Sigmoid colon (tissue), 7 donors: ENCODE results near the gene MBIP. TPM values are rescaled to one million over a fixed set of nuclear protein-coding genes. Genes with fewer than 3 reads are reported as not detected.

Source experiments
- DNase-seq: peaks from one replicate; pipeline ENCODE4 v3.0.0-alpha.2; 2019
- H3K27ac ChIP-seq, 4 donors: fragments of 200-600 bp; sonication (generic); one replicate each; pipeline ENCODE4 v1.5.1; 2016 to 2019; ENCODE audit warnings: mild to moderate bottlenecking in 1 of 4
- H3K27me3 ChIP-seq, 3 donors: fragments of 200-600 bp; sonication (generic); one replicate each; pipeline ENCODE4 v1.5.1; 2019; ENCODE audit warnings: mild to moderate bottlenecking in 1 of 3
- H3K36me3 ChIP-seq, 4 donors: fragments of 200-600 bp; sonication (generic); one replicate each; pipeline ENCODE4 v1.5.1; 2016 to 2019
- H3K4me1 ChIP-seq, 4 donors: fragments of 200-600 bp; sonication (generic); one replicate each; pipeline ENCODE4 v1.5.1; 2017 to 2019
- H3K4me3 ChIP-seq, 4 donors: fragments of 200-600 bp; sonication (generic); one replicate each; pipeline ENCODE4 v1.5.1; 2017 to 2019; ENCODE audit warnings: mild to moderate bottlenecking in 2 of 4, moderate library complexity in 1 of 4
- H3K9me3 ChIP-seq, 4 donors: fragments of 200-600 bp in 3 of 4; sonication (generic) in 3 of 4; one replicate each; pipeline versions ENCODE4 v1.5.1 to v1.6.1; 2013 to 2019
- EP300 ChIP-seq, 4 donors: sonication (generic); formaldehyde crosslinking; IDR thresholded peaks; one replicate each; pipeline ENCODE4 v1.6.1; 2017; ENCODE audit warnings: antibody characterized with exemption in 4 of 4
- POLR2A ChIP-seq, 2 donors: fragments of 450-650 bp; IDR thresholded peaks; one replicate each; pipeline ENCODE4 v1.6.1; 2016; ENCODE audit warnings: antibody characterized with exemption in 2 of 2, mild to moderate bottlenecking in 2 of 2, moderate library complexity in 2 of 2
- POLR2AphosphoS5 ChIP-seq, 4 donors: sonication (generic); formaldehyde crosslinking; IDR thresholded peaks; one replicate each; pipeline ENCODE4 v1.6.1; 2017; ENCODE audit warnings: antibody characterized with exemption in 4 of 4
- WGBS, 2 donors: extraction: QIAGEN DNeasy Blood & Tissue Kit; methylation state at CpG; one replicate each; pipeline ENCODE4 v1.1.7; 2013; 5-methylcytosine and 5-hydroxymethylcytosine counted together
- intact Hi-C: fragments of 100-400 bp; cut with DNase I; formaldehyde crosslinking; loops from one replicate; pipeline ENCODE4 v1.15.1; 2023
- polyA plus RNA-seq, 3 donors: library from polyadenylated mRNA; stranded (reverse); fragments of 200-250 nt; gene quantifications; one replicate each; pipeline ENCODE4 v1.2.3, GENCODE V29; 2013
- total RNA-seq, 4 donors: library from RNA; depleted of rRNA; stranded (reverse); fragments of >200 nt; gene quantifications; one replicate each; pipeline ENCODE4 v1.1.0, GENCODE V29; 2016
- TF ChIP-seq, protein P1 (sequence below), 4 experiments: fragments of 450-650 bp in 3 of 4; fragments of 200-600 bp in 1 of 4; IDR thresholded peaks; one replicate each; pipeline ENCODE4 v1.5.1; 2016 to 2019; ENCODE audit warnings: antibody characterized with exemption in 4 of 4, mild to moderate bottlenecking in 3 of 4, moderate library complexity in 2 of 4
- donor health status: healthy with polysubstance abuse.
- donor health status: Bipolar disorder and iron deficiency.
- donor health status: healthy.

The MBIP gene
- total and polyA plus RNA-seq, 7 donors: 12.4 to 26.4 (median 22.2) TPM

DNA sequence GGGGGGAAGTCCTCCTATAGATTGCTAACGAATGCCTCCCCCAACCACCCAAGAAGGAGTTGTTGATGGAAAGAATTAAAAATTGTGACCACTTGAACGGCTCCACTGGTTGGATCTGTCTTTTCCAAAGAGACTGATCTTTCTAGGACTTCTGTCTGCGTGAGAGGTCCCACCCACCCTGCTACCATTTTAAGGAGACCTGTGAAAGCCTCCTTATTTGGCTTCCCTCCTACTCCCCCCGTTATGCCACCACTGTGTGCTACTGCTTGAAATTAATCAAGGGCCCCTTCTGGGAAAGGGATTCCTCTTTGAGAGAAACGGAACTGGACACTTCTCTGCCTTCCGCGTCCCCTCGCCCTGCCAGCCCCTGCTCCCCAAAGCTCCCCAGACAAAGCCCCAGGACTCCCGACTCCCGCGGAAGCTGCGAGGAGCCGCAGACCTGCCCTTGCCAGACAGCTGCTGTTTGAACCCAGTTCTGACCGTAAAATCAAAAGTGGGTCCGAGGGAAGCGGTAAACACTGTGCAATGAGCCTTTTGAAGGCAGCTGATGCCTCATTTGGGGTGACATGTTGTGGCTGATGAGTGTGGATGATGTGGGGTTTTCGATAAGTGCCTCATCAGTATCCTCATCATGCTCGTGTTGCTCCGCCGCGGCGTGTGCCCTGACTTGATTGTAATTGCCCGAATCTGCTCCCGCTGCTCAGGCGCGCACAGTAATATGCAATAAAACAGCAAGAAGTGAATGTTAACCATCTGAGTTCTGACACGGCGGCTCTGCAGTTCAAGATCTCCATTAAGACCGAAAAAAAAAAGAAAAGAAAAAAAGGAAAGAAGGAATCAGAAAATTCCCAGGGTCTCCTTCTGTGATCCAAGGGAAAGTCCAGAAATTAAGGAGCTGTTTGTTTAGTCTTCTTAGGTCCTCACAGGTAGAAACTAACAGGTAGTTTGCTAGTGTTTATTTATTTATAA is 48.2 kb downstream of the MBIP start:
- 6 to 8% methylated on average over 29 of the region's 29 CpGs for WGBS, 2 donors
- TF ChIP-seq POLR2A (IDR thresholded peaks at IDR 0.05): no peak
- TF ChIP-seq POLR2AphosphoS5 (IDR thresholded peaks at IDR 0.05): no peak
- no peak for TF ChIP-seq EP300 (IDR thresholded peaks at IDR 0.05)
- TF ChIP-seq, protein P1, sequence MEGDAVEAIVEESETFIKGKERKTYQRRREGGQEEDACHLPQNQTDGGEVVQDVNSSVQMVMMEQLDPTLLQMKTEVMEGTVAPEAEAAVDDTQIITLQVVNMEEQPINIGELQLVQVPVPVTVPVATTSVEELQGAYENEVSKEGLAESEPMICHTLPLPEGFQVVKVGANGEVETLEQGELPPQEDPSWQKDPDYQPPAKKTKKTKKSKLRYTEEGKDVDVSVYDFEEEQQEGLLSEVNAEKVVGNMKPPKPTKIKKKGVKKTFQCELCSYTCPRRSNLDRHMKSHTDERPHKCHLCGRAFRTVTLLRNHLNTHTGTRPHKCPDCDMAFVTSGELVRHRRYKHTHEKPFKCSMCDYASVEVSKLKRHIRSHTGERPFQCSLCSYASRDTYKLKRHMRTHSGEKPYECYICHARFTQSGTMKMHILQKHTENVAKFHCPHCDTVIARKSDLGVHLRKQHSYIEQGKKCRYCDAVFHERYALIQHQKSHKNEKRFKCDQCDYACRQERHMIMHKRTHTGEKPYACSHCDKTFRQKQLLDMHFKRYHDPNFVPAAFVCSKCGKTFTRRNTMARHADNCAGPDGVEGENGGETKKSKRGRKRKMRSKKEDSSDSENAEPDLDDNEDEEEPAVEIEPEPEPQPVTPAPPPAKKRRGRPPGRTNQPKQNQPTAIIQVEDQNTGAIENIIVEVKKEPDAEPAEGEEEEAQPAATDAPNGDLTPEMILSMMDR (IDR thresholded peaks at IDR 0.05): no peak
- DNase-seq: no peak

DNA sequence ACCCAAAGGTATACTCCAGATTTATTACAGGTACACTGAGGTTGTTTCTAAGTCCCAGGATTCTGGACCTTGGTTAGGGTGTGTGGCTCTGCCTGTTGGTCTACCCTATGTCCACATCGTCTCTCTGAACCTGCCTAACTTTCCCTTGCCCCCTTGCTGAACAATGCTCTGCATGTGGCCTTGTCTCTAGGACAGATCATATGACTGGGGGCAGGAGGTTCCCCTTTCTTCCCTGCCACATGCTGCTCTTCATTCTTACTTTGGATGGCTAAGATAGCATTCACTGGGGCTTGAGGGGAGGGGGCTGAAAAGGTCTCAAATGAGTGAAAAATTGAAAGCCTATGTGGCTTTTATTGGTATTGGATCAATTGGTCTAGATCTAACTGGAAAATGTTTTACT is 49.2 kb downstream of the MBIP start:
- DNase-seq: no peak
- Histone ChIP-seq H3K27me3 (peaks cover 0 to 38% (median 5%) of the 10 kb centered on the region in 3 donors), H3K27ac (no peak overlapping the region), H3K4me1 (peaks cover 0 to 8% (median 5%) of the 10 kb centered on the region in 4 donors), H3K36me3 (no peaks in the 10 kb centered on the region), H3K4me3 (no peak overlapping the region), H3K9me3 (no peaks in the 10 kb centered on the region)
- intact Hi-C loops: no loop called here
- WGBS, 2 donors: 40 to 64% methylated on average over 1 of the region's 1 CpG
- TF ChIP-seq, protein P1 (IDR thresholded peaks at IDR 0.05): no peak
- TF ChIP-seq POLR2AphosphoS5 (IDR thresholded peaks at IDR 0.05) (no peak), POLR2A (IDR thresholded peaks at IDR 0.05) (no peak), EP300 (IDR thresholded peaks at IDR 0.05) (no peak)

More for the DNA sequence above, 48.2 kb downstream of the MBIP start:
- H3K27ac ChIP-seq: no peak overlapping the region
- no peaks in the 10 kb centered on the region for H3K36me3 ChIP-seq
- H3K4me1 ChIP-seq: peaks cover 0 to 8% (median 5%) of the 10 kb centered on the region in 4 donors
- H3K27me3 ChIP-seq: peaks cover 0 to 38% (median 5%) of the 10 kb centered on the region in 3 donors
- no peaks in the 10 kb centered on the region for H3K9me3 ChIP-seq
- intact Hi-C loops: no loop called here
- H3K4me3 ChIP-seq: peak overlapping the region in 3 of 4 donors; percentile 20 to 38 (median 27)

DNA sequence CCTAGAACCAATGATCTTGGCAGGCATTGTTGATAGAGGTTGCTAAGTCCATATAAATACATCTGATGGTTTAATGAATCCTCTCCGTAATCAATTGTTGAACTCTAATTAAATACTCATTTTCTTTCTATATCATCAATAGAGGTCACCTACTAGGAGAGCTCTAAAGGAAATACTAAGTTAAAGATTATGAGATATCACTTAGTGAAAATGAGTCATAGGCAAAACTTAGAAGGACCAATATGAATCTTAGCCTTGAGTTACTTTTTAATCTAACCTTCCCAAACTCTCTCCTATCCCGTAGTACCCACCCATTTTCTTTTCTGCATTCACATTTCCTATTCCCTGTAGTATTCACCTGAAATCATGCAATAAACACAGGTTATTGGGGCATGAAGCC is 50.2 kb downstream of the MBIP start:
- peaks cover 0 to 8% (median 5%) of the 10 kb centered on the region in 4 donors for H3K4me1 ChIP-seq
- no peak for TF ChIP-seq POLR2AphosphoS5 (IDR thresholded peaks at IDR 0.05)
- TF ChIP-seq, protein P1 (IDR thresholded peaks at IDR 0.05): no peak
- TF ChIP-seq EP300 (IDR thresholded peaks at IDR 0.05): no peak
- no peak for TF ChIP-seq POLR2A (IDR thresholded peaks at IDR 0.05)
- no peak overlapping the region for H3K27ac ChIP-seq
- H3K9me3 ChIP-seq: no peaks in the 10 kb centered on the region
- no peak overlapping the region for H3K4me3 ChIP-seq
- H3K27me3 ChIP-seq: peaks cover 0 to 38% (median 5%) of the 10 kb centered on the region in 3 donors
- DNase-seq: no peak
- no peaks in the 10 kb centered on the region for H3K36me3 ChIP-seq
- intact Hi-C loops: no loop called here
- WGBS, 2 donors: 60 to 86% methylated on average over 2 of the region's 2 CpGs

DNA sequence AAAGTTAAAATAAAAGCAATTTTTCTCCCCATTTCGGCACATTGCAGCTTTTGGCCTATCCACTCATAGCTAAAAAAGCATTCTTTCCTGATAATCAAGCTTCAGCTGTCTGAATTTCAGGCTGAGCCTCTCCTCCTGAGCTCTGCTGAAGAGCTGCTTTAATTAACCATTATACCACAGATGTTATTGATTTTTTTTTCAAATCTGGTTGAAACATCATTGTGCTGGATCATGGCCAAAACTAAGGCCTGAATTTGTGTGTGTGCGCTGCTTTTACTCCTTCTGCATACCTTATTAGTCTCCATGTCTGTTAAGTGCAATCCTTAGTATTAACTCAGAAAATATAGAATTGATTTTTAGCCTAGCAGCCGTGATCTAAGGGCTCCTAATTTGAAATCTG is 52.3 kb downstream of the MBIP start:
- no peaks in the 10 kb centered on the region for H3K9me3 ChIP-seq
- H3K27me3 ChIP-seq: peaks cover 0 to 22% (median 5%) of the 10 kb centered on the region in 3 donors
- no peak overlapping the region for H3K27ac ChIP-seq
- intact Hi-C loops: no loop called here
- no peaks in the 10 kb centered on the region for H3K36me3 ChIP-seq
- peaks cover 0 to 8% (median 5%) of the 10 kb centered on the region in 4 donors for H3K4me1 ChIP-seq
- H3K4me3 ChIP-seq: no peak overlapping the region
- no peak for TF ChIP-seq POLR2AphosphoS5 (IDR thresholded peaks at IDR 0.05)
- TF ChIP-seq POLR2A (IDR thresholded peaks at IDR 0.05): no peak
- TF ChIP-seq, protein P1 (IDR thresholded peaks at IDR 0.05): no peak
- no peak for TF ChIP-seq EP300 (IDR thresholded peaks at IDR 0.05)
- no peak for DNase-seq
- 89 to 90% methylated on average over 3 of the region's 3 CpGs for WGBS, 2 donors
